ENCODE data around the gene STARD13. TPM values are rescaled to one million over a fixed set of nuclear protein-coding genes. Genes with fewer than 3 reads are reported as not detected.
A peak's percentile ranks its signal among the peaks of the same experiment; 100 is the strongest.

Gene STARD13
- total and polyA plus RNA-seq, 4 donors: 2.7 to 15.3 (median 5.7) TPM

- H3K9ac ChIP-seq (ENCODE audit: low read depth in 1 of 2, low read length in 2 of 2): no peak overlapping the region
- no peaks in the 10 kb centered on the region for H3K27me3 ChIP-seq (ENCODE audit: control insufficient read depth in 4 of 4, insufficient read depth in 4 of 4, low read length in 3 of 4)
- no peak for DNase-seq (ENCODE audit: low spot score)
- WGBS: 81% methylated on average over 2 of the region's 2 CpGs
- H3K36me3 ChIP-seq (ENCODE audit: control insufficient read depth in 4 of 4, insufficient read depth in 3 of 4, low read depth in 1 of 4, low read length in 3 of 4): peaks cover 0 to 1% (median 0%) of the 10 kb centered on the region in 4 donors
- H3K4me3 ChIP-seq (ENCODE audit: low read depth in 1 of 3, low read length in 3 of 3): no peak overlapping the region
- H3K4me1 ChIP-seq (ENCODE audit: control insufficient read depth in 4 of 4, insufficient read depth in 4 of 4, low read length in 3 of 4): peaks cover 0 to 3% (median 0%) of the 10 kb centered on the region in 4 donors
- TF ChIP-seq MAX (IDR thresholded peaks at IDR 0.05) (no peak), ZBTB33 (IDR thresholded peaks at IDR 0.05) (no peak), HNF4A (conservative IDR thresholded peaks at IDR 0.05) (no peak), HNF4G (IDR thresholded peaks at IDR 0.05) (no peak), SP1 (IDR thresholded peaks at IDR 0.05) (no peak), ATF3 (IDR thresholded peaks at IDR 0.05) (no peak), RXRA (IDR thresholded peaks at IDR 0.05) (no peak), GABPA (IDR thresholded peaks at IDR 0.05 in 1 of 2, conservative IDR thresholded peaks at IDR 0.05 in 1 of 2) (no peak), RAD21 (IDR thresholded peaks at IDR 0.05) (no peak)
- TF ChIP-seq, protein P1, sequence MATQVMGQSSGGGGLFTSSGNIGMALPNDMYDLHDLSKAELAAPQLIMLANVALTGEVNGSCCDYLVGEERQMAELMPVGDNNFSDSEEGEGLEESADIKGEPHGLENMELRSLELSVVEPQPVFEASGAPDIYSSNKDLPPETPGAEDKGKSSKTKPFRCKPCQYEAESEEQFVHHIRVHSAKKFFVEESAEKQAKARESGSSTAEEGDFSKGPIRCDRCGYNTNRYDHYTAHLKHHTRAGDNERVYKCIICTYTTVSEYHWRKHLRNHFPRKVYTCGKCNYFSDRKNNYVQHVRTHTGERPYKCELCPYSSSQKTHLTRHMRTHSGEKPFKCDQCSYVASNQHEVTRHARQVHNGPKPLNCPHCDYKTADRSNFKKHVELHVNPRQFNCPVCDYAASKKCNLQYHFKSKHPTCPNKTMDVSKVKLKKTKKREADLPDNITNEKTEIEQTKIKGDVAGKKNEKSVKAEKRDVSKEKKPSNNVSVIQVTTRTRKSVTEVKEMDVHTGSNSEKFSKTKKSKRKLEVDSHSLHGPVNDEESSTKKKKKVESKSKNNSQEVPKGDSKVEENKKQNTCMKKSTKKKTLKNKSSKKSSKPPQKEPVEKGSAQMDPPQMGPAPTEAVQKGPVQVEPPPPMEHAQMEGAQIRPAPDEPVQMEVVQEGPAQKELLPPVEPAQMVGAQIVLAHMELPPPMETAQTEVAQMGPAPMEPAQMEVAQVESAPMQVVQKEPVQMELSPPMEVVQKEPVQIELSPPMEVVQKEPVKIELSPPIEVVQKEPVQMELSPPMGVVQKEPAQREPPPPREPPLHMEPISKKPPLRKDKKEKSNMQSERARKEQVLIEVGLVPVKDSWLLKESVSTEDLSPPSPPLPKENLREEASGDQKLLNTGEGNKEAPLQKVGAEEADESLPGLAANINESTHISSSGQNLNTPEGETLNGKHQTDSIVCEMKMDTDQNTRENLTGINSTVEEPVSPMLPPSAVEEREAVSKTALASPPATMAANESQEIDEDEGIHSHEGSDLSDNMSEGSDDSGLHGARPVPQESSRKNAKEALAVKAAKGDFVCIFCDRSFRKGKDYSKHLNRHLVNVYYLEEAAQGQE (IDR thresholded peaks at IDR 0.05): no peak
- H3K9me3 ChIP-seq (ENCODE audit: control insufficient read depth in 4 of 4, low read length in 3 of 4): no peaks in the 10 kb centered on the region
- H3K27ac ChIP-seq (ENCODE audit: low read depth in 1 of 2, low read length in 2 of 2): no peak overlapping the region
Observed at GRCh38 chr13:33199289-33199850, 86.2 kb downstream of the STARD13 start.

GRCh38 chr13:33197541-33197971, 88.0 kb downstream of the STARD13 start:
- H3K4me3 ChIP-seq (ENCODE audit: low read depth in 1 of 3, low read length in 3 of 3): no peak overlapping the region
- H3K9me3 ChIP-seq (ENCODE audit: control insufficient read depth in 4 of 4, low read length in 3 of 4): no peaks in the 10 kb centered on the region
- DNase-seq (ENCODE audit: low spot score): no peak
- peaks cover 0 to 3% (median 0%) of the 10 kb centered on the region in 4 donors for H3K4me1 ChIP-seq (ENCODE audit: control insufficient read depth in 4 of 4, insufficient read depth in 4 of 4, low read length in 3 of 4)
- no peak overlapping the region for H3K9ac ChIP-seq (ENCODE audit: low read depth in 1 of 2, low read length in 2 of 2)
- 87% methylated on average over 13 of the region's 13 CpGs for WGBS
- peaks cover 0 to 1% (median 0%) of the 10 kb centered on the region in 4 donors for H3K36me3 ChIP-seq (ENCODE audit: control insufficient read depth in 4 of 4, insufficient read depth in 3 of 4, low read depth in 1 of 4, low read length in 3 of 4)
- TF ChIP-seq GABPA (IDR thresholded peaks at IDR 0.05 in 1 of 2, conservative IDR thresholded peaks at IDR 0.05 in 1 of 2) (no peak), JUND (IDR thresholded peaks at IDR 0.05) (no peak), ATF3 (IDR thresholded peaks at IDR 0.05) (no peak), NR2F2 (IDR thresholded peaks at IDR 0.05) (peak; percentile 41)
- TF ChIP-seq, protein P1 (IDR thresholded peaks at IDR 0.05): no peak
- H3K27me3 ChIP-seq (ENCODE audit: control insufficient read depth in 4 of 4, insufficient read depth in 4 of 4, low read length in 3 of 4): no peaks in the 10 kb centered on the region
- H3K27ac ChIP-seq (ENCODE audit: low read depth in 1 of 2, low read length in 2 of 2): no peak overlapping the region

All from liver (tissue), 9 donors.